GM21825 (cell line): Measurements from ENCODE around the gene ZCWPW2.

Experiments
- ATAC-seq: cut with Tn5 transposase; IDR thresholded peaks from one replicate; pipeline ENCODE4 v1.9.1; 2021; ENCODE audit warnings: mild to moderate bottlenecking, moderate library complexity; ENCODE audit not compliant: unreplicated experiment

Gene ZCWPW2

DNA sequence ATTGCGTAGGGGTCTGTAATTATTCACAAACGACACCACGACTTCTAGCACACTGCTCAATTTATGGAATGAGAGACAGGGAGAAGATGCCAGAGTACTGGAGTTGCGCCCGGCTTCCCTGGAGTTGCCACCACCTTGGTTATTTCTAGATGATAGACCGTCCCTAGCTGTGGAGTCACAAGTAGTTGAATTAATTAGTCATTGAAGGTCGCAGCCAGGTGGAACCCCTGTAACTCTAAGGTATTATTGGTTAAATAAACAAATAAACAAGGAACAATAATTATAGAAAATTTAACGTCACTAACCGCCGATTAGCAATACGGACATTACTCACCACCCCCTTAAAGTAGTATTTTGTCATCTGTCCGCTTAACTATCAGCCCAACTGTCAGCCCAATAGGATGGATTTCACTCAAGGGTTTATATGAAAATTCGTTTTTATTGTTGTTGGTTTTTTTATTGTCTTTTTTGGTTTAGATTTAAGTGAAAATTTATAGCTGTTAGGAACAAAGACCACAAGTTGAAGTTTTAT is 1.0 kb downstream of the ZCWPW2 start:
- no peak for ATAC-seq

DNA sequence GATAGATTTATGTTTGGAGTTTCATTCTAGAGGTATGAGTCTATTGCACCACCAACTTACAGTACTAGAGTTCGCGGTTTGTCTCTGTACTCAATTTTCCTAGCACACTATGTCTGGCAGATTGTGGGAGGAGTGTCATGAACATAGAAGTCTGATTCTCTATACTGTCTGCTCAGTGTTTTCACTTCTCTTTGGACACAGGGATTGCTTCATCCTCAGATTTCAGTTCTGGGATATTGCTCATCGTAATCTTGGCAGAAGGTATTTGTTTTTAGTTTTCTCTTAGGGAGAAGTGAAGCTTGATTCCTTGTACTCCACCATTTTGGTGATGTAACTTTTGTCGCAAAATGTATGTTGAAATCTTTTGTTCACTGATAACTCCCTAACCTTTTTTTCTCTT is 27.9 kb downstream of the ZCWPW2 start:
- ATAC-seq, result no peak

- ATAC-seq, result no peak
These were observed 37.5 kb downstream of the ZCWPW2 start for GRCh38 chr3:28386049-28386448.

GRCh38 chr3:28388978-28389377 is 40.5 kb downstream of the ZCWPW2 start:
- no peak for ATAC-seq

DNA sequence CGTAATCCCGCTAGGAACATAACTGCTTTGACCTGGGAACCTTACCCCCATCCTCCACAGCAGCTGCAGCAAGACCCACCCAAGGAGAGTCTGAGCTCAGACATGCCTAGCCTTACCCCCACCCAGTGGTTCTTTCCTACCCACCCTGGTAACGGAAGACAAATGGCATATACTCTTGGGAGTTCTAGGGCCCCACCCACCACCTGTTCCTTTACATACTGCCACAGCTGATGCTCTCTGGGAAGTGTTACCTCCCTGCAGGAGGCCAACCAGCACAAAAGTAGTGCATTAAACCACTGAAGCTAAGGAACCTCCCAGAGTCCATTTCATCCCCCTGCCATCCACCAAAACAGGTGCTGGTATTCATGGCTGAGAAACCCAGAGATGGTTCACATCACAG is 50.7 kb downstream of the ZCWPW2 start:
- ATAC-seq, result no peak

GRCh38 chr3:28406241-28406640 is 57.7 kb downstream of the ZCWPW2 start:
- ATAC-seq, result no peak

DNA sequence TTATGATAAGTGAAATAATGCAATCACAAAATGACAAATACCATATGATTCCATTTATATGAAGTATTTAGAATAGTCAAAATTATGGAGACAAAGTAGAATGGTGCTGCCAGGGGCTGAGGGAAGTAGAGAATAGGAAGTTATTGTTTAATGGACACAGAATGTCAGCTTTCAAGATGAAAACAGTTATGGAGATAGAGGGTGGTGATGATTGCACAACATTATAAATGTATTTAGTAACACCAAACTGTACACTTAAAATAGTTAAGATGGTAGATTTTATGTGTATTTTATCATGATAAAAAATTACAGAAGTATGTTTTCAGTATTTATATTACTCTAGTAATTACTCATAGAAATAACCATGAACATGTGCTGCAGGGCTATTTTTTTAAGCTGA is 100.9 kb downstream of the ZCWPW2 start:
- no peak for ATAC-seq

GRCh38 chr3:28462866-28463265 is 114.3 kb downstream of the ZCWPW2 start:
- no peak for ATAC-seq

- no peak for ATAC-seq
These were observed 118.9 kb downstream of the ZCWPW2 start for GRCh38 chr3:28467414-28467813.

- ATAC-seq, result no peak
These were observed 127.7 kb downstream of the ZCWPW2 start for GRCh38 chr3:28476194-28476593.

- no peak for ATAC-seq
These were observed 128.2 kb downstream of the ZCWPW2 start for GRCh38 chr3:28476764-28477163.

- no peak for ATAC-seq
These were observed 136.6 kb downstream of the ZCWPW2 start for GRCh38 chr3:28485164-28485563.

DNA sequence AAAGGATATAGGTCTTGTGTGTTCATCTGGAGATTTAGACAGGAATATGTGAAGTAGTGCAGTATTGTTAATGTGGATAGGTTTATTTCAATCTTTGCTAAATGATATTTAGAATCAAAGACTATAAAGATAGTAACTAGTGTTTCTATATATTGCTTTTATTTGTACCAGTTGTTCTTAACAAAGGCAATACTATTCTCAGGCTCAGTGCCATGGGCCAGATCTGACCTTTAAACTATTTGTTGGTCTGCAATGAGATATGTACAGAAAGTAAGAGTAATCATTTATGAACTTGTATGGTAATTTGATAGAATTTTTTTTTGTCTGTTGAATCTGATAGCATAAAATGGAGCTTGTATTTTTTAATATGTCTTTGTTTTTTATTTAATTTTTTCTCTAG is 146.8 kb downstream of the ZCWPW2 start:
- ATAC-seq, result no peak

GRCh38 chr3:28502397-28502937 is 153.9 kb downstream of the ZCWPW2 start:
- no peak for ATAC-seq

DNA sequence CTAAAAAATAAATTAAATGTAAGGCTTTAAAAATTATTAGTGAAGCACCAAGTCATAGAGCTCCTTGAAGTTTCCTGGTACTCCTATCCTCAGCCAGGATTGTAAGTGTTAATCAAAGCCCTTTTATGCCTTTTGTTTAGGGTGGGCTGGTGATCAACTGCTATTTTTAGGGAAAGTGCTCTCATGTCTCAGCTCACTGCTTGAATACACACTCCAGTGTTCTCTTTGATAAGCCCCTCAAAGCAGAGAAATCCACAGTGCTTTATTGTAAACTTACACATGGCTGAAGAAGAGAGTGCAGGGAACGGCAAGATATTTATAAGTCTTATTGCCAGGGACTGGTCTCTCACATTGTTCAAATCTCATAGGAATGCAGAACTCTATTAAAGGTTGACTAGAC is 156.5 kb downstream of the ZCWPW2 start:
- no peak for ATAC-seq

GRCh38 chr3:28521663-28522062 is 173.1 kb downstream of the ZCWPW2 start:
- no peak for ATAC-seq

- ATAC-seq, result no peak
These were observed 193.8 kb downstream of the ZCWPW2 start for GRCh38 chr3:28542351-28542750.

DNA sequence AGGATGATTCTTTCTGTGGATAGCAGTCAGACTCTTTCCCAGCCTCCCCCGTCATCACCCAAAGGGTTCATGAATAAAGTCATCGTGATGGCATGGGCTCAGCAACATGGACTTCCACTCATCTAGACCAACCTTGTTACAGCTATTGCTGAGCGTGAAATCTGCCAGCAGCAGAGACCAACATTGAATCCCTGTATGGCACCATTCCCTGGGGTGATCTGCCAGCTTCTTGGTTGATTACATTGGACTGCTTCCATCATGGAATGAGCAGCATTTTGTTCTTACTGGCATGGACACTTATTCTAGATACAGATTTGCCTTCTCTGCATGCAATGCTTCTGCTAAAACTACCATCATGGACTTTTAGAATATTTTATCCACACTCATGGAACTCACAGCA is 195.7 kb downstream of the ZCWPW2 start:
- no peak for ATAC-seq

DNA sequence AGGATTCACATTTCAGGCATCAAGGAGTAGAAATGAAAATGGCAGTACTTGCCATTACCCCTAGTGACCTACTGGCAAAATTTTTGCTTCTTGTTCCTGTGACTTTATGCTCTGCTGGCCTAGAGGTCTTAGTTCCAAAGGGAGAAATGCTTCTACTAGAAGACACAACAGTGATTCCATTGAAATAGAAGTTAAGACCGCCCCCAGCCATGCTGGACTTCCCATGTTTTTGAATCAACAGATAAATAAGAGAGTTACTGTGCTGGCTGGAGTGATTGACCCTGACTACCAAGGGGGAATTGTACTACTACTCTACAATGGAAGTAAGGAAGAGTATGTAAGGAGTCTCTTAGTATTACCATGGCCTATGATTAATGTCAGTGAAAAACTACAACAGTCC is 196.3 kb downstream of the ZCWPW2 start:
- ATAC-seq, result no peak

- no peak for ATAC-seq
These were observed 199.2 kb downstream of the ZCWPW2 start for GRCh38 chr3:28547677-28548076.

GRCh38 chr3:28553175-28553574 is 204.7 kb downstream of the ZCWPW2 start:
- no peak for ATAC-seq

DNA sequence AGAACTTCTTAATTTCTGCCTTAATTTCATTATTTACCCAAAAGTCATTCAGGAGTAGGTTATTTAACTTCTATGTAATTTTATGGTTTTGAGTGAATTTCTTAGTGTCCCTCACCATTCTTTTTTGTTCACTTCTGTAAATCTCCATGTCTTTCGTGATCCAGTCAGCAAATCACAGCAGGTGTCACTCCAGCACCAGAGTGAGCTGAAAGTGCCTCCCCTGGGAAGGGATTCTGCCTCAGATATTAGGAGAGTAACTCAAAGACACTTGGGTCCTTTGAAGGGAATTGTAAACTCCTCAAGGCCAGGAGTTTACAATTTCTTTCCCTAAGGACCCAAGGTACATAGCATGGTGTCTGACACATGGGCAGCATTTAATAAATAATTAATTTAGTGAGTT is 207.7 kb downstream of the ZCWPW2 start:
- ATAC-seq, result no peak

DNA sequence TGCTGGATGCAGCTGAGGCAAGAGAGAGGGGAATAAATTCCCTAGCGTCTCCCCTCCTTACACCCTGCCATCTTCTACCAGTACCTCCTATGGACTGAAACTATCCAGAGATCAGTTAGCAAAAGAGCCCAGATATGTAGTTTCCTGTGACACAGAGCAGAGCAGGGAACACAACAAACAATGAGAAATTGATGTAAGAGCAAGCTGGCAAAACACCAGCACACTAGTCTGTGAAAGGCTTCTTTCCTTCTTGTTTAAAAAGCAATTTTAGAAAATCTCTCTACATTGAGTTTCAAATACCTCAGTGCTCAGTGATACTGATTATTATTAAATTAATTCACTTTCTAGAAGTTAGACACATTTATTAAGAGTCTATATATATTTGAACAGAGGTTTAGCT is 215.7 kb downstream of the ZCWPW2 start:
- no peak for ATAC-seq
